ENCODE measurements around the gene PDE11A.

PDE11A gene

DNA sequence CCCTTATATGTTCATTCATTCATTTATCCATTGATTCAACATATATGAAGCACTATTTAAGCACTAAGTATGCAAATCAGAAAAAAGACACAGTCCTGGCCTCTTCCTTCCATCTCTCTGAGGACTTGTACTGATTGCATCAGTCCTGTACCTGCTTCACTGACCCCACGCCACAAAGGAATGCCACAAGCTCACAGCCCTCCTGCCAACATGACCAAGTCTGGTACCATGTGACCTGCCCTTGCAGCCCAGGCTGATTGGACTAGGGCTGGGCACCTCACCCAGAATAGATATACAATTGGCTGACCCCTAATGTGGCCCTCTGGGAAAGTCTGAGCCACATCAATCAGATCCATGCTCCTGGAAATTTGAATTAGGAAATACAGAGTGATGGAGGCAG is 483.4 kb downstream of the PDE11A start:
- no peak for DNase-seq

DNA sequence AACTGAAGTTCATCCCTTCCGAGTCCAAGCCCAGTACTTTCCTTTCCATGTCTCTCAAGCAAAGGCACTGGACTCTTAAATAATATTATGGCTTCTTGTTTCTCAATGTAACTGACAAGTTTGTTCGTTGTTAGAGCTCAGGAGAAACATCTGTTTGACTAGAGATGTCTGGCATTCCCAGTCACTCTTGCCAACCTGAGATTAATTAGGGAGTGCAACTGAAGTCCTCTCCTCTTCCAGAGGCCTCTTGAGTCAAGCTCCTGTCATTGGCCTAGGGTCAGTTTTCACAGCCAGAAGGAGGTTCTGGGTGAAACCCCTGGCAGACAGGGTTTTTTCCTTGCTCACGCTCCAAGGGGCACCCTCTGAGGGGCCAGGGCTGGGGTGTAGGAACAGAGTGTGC is 483.9 kb downstream of the PDE11A start:
- DNase-seq: no peak

DNA sequence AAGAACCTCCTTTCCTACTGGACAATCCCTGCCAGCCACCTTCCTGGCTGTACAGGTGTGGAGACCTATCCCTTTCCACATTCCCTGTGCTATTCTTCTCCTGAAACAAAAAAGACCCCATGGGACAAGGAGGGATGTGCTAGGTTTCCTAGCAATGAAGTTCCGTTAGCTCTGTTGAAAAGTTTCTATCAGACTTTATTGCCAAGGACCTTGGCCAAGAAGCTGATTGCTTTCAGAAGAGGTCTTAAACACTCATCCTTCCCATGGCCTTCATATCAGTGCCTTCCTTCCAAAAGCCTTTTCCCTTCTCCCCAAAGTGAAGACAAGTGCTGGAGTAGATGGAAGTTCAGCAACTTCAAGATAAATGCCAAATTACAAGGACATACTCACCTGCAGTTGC is 485.2 kb downstream of the PDE11A start:
- no peak for DNase-seq

DNA sequence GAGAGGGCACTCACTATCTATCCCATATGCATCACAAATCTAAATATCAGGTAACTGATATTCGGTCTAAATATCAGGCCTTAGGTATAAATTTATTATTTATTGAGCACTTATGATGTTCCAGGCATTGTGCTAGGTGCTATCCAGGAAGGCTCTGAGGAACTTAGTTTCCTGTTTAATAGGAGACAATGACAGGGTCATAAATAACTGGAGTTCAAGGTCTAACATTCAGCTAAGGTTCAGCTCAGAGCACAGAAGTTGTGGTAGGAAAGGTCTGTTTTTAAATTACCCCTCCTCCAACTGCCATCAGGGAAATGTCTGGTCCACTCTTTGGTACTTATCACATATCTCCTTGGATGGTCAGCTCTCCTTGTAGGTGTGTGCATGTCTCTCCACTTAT is 486.4 kb downstream of the PDE11A start:
- DNase-seq: no peak

DNA sequence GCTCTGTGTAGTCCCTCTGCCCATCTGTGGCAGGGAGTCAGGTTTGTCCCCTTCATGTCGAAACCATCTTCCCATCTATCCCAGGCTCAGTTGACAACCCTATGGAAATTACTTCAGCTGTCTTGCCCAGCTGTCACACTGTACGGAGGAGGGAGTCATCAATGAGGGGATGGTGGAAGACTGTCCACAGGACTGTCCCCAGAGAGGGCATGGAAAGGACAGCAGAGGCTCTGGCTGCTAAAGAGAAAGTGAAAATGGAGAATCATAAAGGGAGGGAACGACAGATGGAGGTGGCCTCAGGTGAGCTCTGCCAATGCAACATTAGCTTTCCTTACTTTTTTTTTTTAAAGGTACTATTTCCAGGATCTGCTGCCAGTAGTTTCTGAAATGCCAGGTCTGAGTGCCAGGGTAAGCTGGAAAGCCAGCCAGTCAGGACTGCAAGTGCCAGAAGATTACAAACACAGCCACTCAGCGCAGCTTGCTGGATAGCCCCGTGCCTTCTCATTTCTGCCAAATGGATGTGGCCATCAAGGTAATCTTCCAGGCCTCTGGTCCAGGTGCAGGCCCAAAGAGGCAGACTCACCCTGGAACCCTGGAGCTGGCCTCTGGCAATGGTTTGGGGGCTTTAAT is 487.2 kb downstream of the PDE11A start:
- DNase-seq: no peak

DNA sequence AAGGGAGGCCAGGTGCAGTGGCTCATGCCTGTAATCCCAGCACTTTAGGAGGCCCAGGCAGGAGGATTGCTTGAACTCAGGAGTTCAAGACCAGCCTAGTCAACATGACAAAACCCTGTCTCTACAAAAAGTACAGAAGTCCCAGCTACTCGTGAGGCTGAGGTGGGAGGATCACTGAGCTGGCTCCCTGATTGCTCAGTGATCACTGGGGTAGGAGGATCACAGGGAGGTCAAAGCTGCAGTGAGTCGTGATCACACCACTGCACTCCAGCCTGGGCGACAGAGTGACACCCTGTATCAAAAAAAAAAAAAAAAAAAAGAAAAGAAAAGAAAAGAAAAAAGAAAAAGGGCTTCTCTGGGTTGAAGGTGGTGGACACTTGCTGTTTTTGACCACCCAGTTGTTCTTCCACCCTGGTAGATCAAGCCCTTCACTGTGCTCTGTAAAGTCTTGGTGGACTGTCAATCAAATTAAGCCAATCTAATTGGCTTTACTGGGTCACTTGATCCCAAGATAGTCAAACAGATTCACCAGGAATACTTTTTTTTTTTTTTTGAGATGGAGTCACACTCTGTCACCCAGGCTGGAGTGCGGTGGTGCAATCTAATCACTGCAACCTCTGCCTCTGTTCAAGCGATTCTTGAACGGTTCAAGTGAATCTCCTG is 488.4 kb downstream of the PDE11A start:
- no peak for DNase-seq

DNA sequence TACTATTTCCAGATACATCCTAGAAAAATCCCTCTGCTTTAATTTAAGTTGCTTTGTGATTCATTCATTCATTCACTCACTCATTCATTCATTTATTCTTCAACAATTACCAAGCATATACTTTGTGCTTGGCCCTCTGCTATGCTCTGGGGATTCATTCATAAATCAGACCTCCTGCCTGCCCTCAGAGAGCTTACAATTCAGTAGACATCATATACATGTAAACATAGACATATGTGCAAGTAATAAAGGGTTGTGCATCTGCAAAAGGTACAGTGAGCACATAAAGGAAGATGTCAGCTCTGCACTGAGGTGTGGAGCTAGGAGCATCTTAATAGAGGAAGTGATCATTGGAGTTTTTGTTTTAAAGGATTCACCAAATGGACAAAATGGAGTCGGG is 490.6 kb downstream of the PDE11A start:
- DNase-seq: no peak

DNA sequence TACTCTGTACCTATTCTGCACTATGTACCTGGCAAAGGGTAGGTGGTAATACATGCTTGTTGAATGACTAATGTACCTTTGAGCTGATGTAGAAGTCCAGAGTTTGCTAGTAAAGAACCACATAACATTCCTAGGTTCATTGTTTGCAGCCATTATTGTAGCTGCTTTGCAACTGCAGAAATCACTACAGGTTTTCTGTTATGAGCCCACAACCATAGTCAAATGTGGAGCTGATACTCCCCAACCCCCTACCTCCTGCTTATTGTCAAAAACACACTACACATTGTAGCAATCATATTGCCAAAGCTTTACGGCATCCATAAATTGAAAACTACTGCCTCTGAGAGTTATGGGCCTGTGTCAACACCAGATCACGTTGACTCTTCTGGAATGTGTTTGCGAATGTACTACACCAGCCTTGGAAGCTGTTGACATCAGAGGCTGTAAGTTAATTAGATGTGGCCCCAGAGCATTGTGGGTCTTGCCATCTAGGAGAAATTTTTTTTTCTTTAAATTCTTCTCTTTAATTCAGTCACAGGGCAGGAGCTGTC is 493.0 kb downstream of the PDE11A start:
- DNase-seq: no peak

DNA sequence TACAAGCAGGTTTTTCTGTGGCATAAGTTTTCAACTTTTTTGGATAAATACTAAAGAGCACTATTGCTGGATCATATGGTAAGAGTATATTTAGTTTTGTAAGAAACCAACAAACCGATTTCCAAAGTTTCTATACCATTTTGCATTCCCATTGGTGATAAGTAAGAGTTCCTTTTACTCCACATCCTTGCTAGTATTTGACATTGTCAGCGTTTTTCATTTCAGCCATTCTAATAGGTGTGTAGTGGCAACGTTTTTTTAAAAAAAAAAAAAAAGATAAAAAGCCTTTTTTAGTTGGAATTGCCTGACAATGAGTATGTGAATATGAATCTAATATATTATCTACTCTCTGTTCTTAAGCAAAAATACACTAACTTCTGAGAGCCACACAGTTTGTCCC is 494.1 kb downstream of the PDE11A start:
- DNase-seq: no peak

DNA sequence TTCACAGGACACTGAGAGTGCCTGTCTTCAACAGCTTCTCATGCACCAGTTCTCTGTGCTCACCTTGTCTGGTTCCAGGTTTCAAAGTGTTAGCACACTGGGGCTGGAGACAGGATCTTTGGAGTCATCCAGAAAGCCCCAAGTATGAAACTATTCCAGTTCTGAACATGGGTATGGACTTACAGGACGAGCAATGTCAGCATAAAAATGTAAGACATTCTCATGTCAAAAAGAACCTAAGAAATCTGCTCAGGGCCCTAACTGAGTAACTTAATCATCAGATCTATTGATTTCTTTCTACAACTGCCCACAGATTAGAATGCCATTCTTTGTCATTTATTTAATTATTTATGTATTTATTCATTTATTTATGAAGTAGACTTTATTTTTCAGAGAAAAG is 495.5 kb downstream of the PDE11A start:
- DNase-seq: no peak

DNA sequence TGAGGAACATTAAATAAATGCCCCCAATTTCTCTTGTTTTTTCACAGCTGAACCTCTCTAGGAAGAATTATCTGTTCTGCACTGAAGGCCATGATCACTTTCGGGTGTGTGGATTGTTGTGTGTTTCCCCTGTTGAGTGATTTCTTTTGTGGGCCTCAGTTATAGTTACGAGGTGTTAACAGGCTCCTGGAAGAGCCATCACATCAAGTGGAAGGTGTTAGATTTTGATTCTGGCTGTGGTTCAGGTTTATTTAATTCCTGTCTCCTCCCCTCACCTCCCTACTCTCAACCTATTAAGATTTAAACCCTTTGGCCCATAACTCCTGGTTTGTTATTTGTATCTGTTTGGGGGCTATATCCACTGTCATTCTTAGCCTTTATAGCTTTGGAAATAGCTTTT is 497.2 kb downstream of the PDE11A start:
- DNase-seq: no peak

DNA sequence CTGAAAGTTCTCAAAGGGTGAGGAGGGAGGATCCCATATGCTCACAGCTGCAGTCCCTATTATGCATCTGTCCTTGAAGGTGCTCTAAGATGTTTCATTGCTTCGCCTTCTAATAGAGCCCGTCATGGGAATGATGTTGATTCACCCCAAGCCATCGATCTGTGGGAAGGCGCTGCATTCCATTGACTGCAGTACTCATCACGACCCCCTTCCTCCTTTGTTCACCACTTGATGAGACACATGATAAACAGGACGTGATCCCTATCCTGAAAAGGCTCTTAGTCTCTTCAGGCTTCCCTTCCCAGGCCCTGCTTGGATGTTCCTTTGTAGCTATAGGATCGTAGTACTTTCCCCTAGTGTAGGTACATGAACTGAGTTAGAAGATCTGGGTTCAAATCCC is 498.2 kb downstream of the PDE11A start:
- no peak for DNase-seq

Data from NCI-H774 (cell line).